Smooth muscle cell of the brain vasculature (primary cell): ENCODE measurements around the gene ALAS2.
"Not testable (repeated sequence)": the region's sequence is repeated elsewhere in the genome, so short reads cannot be mapped to it uniquely, and the experiment has no call there.

Source experiments
- DNase-seq: peaks from one replicate; pipeline ENCODE4 v3.0.0-alpha.2; 2012; ENCODE audit warnings: low read depth, low spot score

Gene ALAS2

GRCh38 chrX:55030271-55031205 lies at the start of gene ALAS2:
TSS of gene ALAS2 (minus strand) at chrX:55030977. CDS start at chrX:55026000, 4,977 bp downstream.
- no peak for DNase-seq

- DNase-seq: no peak
Measured at GRCh38 chrX:55074851-55075467, 44.2 kb upstream of the ALAS2 start, which contains the start of gene PAGE2B. TSS of gene PAGE2B (plus strand) at chrX:55075030. CDS start at chrX:55076042, 1,012 bp downstream.

- DNase-seq: no peak
Measured at GRCh38 chrX:55072286-55072685, 41.5 kb upstream of the ALAS2 start.

- not testable (repeated sequence) for DNase-seq
Measured at GRCh38 chrX:55067180-55067579, 36.4 kb upstream of the ALAS2 start.

- DNase-seq: no peak
Measured at GRCh38 chrX:55057675-55058249, 27.0 kb upstream of the ALAS2 start.

GRCh38 chrX:55056820-55057674 lies 26.3 kb upstream of the ALAS2 start:
- DNase-seq: no peak

- DNase-seq: not testable (repeated sequence)
Measured at GRCh38 chrX:55050599-55050998, 19.8 kb upstream of the ALAS2 start.

GRCh38 chrX:55041514-55041913 lies 10.7 kb upstream of the ALAS2 start:
- no peak for DNase-seq

- no peak for DNase-seq
Measured at GRCh38 chrX:55039471-55039870, 8.7 kb upstream of the ALAS2 start.

- DNase-seq: no peak
Measured at GRCh38 chrX:55033429-55033828, 2.7 kb upstream of the ALAS2 start.

- no peak for DNase-seq
Measured at GRCh38 chrX:55029291-55029690, 1.5 kb downstream of the ALAS2 start.

GRCh38 chrX:55028611-55029010 lies 2.2 kb downstream of the ALAS2 start:
- no peak for DNase-seq

- DNase-seq: no peak
Measured at GRCh38 chrX:55028040-55028439, 2.7 kb downstream of the ALAS2 start.

- no peak for DNase-seq
Measured at GRCh38 chrX:55026840-55027239, 3.9 kb downstream of the ALAS2 start.

- no peak for DNase-seq
Measured at GRCh38 chrX:55026143-55026542, 4.6 kb downstream of the ALAS2 start.

GRCh38 chrX:55014897-55015299 lies 15.9 kb downstream of the ALAS2 start:
- DNase-seq: no peak

- DNase-seq: no peak
Measured at GRCh38 chrX:55011294-55011693, 19.5 kb downstream of the ALAS2 start.

- DNase-seq: no peak
Measured at GRCh38 chrX:55008571-55009358, 22.0 kb downstream of the ALAS2 start.

- no peak for DNase-seq
Measured at GRCh38 chrX:55007656-55008055, 23.1 kb downstream of the ALAS2 start.

GRCh38 chrX:55006827-55007621 lies 23.8 kb downstream of the ALAS2 start:
- DNase-seq: no peak
